Choroid plexus epithelial cell (primary cell): ENCODE measurements around the gene TP53I13.
A peak's percentile ranks its signal among the peaks of the same experiment; 100 is the strongest.

Experiments used
- DNase-seq: peaks from one replicate; pipeline ENCODE4 v3.0.0-alpha.2; 2010; ENCODE audit warnings: low read depth
- H3K4me3 ChIP-seq: 2 replicates; pipeline ENCODE4 v1.5.1; 2011; ENCODE audit warnings: low read depth, mild to moderate bottlenecking, control low read depth, low read length, moderate library complexity
- CTCF ChIP-seq: conservative IDR thresholded peaks from 2 replicates; pipeline ENCODE4 v1.5.1; 2011; ENCODE audit warnings: low read depth, mild to moderate bottlenecking, control low read depth, inconsistent platforms, low read length, moderate library complexity

Gene TP53I13

GRCh38 chr17:29591737-29592608 lies 23.5 kb downstream of the TP53I13 start:
- peak overlapping the region; percentile 44 for H3K4me3 ChIP-seq
- DNase-seq = peak; percentile 76
- peak; percentile 93 for TF ChIP-seq CTCF

DNA sequence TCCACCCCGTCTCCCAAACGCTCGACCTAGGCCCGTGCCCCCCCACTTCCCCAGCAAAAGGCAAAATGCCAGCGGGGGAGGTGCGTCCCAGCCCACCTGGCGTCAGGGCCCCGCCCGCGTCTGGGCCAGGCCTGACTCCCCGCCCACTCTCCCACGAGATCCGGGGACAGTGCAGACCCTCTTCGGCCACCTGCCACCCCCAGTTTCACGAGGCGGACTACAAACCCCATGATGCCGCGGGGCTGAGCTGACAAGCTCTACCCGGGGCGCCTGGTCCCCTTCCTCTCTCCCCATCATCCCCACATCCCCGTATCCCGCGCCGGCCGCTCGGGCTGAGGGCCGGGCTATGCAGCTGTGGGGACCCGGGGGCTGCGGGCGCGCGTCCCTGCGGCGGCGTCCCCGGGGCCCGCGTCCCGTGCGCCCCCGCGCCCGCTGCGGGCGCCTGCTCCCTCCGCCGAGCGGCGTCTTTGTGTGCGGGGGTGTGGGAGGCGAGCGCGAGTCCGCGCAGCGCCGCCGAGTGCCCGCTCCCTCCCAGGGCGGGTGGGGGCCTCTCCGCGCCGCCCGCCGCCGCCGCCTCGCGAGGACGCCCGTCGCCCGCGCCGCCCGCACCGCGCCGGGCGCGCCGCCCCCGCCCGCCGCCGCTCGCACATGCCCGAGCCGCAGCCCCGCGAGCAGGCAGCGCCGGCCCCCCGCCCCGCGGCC lies 24.5 kb downstream of the TP53I13 start, which contains the start of gene ANKRD13B:
Gene ANKRD13B (plus strand): TSS at position 283 of the 702 bp plus-strand sequence. CDS start 490 bp downstream, outside the sequence.
- DNase-seq = no peak
- TF ChIP-seq CTCF = no peak

GRCh38 chr17:29593591-29594518 lies 25.4 kb downstream of the TP53I13 start:
- peak; percentile 45 for TF ChIP-seq CTCF

More for the DNA sequence above, 24.5 kb downstream of the TP53I13 start, which contains the start of gene ANKRD13B:
- H3K4me3 ChIP-seq = peak within 1 kb of the TSS; percentile 62

DNA sequence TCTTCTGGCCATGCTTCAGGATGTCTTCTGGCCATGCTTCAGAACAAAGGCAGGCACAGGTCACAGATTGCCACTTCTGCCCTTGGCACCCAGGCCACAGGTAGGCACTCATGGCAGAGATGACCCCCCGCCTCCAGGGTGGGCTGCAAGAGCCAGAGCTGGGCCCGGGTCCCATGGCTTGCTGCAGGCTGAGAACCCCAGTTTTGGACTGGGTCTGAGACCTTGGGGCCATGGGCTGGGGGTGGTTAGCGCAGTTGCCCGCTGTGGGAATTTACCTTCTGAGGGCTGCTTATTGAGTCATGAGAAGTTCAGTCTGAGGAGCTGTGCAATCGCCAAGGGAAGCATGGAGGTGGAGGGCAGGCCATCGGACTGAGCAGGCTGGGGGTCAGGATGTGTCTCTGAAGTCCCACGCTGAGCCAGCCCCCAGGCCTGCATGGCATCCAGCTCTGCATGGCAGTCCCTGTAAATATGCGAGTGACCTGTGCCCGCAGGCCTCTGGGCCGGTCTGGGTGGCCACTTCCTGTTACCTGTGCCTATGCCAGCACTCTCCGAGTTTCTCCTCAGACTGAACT lies 26.1 kb downstream of the TP53I13 start:
- DNase-seq = no peak
- H3K4me3 ChIP-seq = no peak overlapping the region
- TF ChIP-seq CTCF = no peak

More at GRCh38 chr17:29593591-29594518, 25.4 kb downstream of the TP53I13 start:
- peak; percentile 42 for DNase-seq
- H3K4me3 ChIP-seq = peak overlapping the region; percentile 62

- no peak overlapping the region for H3K4me3 ChIP-seq
- DNase-seq = peak; percentile 62
- no peak for TF ChIP-seq CTCF
Observed at GRCh38 chr17:29595107-29595942, 26.8 kb downstream of the TP53I13 start.
